PFSK-1 (cell line): ENCODE results near the gene NHERF2.

Experiments used
- FOXP2 ChIP-seq: optimal IDR thresholded peaks from 2 replicates; pipeline ENCODE3; 2011; ENCODE audit warnings: borderline replicate concordance, control low read depth, inconsistent platforms; ENCODE audit not compliant: insufficient read depth; ENCODE audit errors: extremely low read length, extremely low read depth
- POLR2AphosphoS5 ChIP-seq: IDR thresholded peaks from 2 replicates; pipeline ENCODE4 v1.6.1; 2012; ENCODE audit warnings: low read depth, mild to moderate bottlenecking, control low read depth, low read length, moderate library complexity
- SIN3A ChIP-seq: IDR thresholded peaks from 2 replicates; pipeline ENCODE4 v1.6.1; 2012; ENCODE audit warnings: mild to moderate bottlenecking, low read length, moderate library complexity, borderline replicate concordance; ENCODE audit not compliant: insufficient read depth
- TAF1 ChIP-seq: IDR thresholded peaks from 2 replicates; pipeline ENCODE4 v1.6.1; 2012; ENCODE audit warnings: low read length, control low read depth, borderline replicate concordance; ENCODE audit not compliant: insufficient read depth
- TF ChIP-seq, protein P1 (sequence below), 2 experiments: IDR thresholded peaks; 2 replicates each; pipeline versions ENCODE4 v1.6.1 to v1.8.0; 2011 to 2012; ENCODE audit warnings: low read depth in 2 of 2, low read length in 2 of 2, control low read depth in 1 of 2, inconsistent platforms in 1 of 2, mild to moderate bottlenecking in 1 of 2, moderate library complexity in 1 of 2; ENCODE audit not compliant: insufficient read depth in 1 of 2

The NHERF2 gene

DNA sequence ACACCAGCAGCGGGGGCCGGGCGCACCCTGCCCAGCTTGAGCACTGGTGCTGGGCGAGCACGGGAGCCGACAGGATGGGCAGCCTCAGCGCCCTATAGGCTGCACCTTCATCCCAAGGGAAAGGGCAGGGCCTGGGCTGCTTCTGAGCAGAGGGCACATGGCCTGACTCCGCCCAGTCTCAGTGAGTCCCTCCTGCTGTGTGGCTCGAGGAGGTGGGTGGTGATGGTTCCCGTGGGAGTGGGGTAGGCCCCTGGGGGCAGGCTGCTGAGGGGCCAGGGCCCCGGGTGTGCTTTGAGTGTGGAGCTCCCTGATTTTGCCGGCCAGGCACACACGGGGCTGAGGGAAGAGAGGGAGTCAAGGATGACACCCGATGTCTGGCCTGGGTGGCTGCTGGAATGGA lies 59.0 kb downstream of the NHERF2 start:
- TF ChIP-seq POLR2AphosphoS5 (no peak), SIN3A (no peak), TAF1 (no peak), FOXP2 (no peak)
- TF ChIP-seq, protein P1, sequence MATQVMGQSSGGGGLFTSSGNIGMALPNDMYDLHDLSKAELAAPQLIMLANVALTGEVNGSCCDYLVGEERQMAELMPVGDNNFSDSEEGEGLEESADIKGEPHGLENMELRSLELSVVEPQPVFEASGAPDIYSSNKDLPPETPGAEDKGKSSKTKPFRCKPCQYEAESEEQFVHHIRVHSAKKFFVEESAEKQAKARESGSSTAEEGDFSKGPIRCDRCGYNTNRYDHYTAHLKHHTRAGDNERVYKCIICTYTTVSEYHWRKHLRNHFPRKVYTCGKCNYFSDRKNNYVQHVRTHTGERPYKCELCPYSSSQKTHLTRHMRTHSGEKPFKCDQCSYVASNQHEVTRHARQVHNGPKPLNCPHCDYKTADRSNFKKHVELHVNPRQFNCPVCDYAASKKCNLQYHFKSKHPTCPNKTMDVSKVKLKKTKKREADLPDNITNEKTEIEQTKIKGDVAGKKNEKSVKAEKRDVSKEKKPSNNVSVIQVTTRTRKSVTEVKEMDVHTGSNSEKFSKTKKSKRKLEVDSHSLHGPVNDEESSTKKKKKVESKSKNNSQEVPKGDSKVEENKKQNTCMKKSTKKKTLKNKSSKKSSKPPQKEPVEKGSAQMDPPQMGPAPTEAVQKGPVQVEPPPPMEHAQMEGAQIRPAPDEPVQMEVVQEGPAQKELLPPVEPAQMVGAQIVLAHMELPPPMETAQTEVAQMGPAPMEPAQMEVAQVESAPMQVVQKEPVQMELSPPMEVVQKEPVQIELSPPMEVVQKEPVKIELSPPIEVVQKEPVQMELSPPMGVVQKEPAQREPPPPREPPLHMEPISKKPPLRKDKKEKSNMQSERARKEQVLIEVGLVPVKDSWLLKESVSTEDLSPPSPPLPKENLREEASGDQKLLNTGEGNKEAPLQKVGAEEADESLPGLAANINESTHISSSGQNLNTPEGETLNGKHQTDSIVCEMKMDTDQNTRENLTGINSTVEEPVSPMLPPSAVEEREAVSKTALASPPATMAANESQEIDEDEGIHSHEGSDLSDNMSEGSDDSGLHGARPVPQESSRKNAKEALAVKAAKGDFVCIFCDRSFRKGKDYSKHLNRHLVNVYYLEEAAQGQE (IDR thresholded peaks at IDR 0.05; ENCODE audit: insufficient read depth in 1 of 2, low read depth in 2 of 2, low read length in 2 of 2): no peak

DNA sequence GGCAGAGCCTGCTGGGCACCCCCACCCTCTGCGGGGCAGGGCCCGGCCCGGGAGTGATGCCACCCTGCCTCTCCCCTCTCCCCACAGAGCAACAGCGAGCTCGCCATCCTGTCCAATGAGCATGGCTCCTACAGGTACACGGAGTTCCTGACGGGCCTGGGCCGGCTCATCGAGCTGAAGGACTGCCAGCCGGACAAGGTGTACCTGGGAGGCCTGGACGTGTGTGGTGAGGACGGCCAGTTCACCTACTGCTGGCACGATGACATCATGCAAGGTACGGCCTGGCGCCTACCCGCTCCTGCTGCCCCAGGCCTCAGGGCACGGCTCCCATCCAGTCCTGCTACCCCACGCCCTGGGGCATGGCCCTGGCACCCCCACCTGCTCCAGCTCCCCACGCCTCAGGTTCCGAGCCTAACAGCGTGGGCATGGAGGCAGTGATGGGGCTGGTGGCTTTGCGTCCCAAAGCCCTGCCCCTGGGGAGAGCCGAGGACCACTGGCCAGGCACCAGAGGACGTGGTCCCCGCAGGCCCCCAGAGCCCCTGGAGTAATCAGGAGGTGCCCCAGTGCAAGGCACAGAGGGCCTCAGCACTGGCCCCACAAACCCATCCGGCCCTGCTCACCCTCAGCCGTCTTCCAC lies 59.5 kb downstream of the NHERF2 start:
- no peak for TF ChIP-seq SIN3A

DNA sequence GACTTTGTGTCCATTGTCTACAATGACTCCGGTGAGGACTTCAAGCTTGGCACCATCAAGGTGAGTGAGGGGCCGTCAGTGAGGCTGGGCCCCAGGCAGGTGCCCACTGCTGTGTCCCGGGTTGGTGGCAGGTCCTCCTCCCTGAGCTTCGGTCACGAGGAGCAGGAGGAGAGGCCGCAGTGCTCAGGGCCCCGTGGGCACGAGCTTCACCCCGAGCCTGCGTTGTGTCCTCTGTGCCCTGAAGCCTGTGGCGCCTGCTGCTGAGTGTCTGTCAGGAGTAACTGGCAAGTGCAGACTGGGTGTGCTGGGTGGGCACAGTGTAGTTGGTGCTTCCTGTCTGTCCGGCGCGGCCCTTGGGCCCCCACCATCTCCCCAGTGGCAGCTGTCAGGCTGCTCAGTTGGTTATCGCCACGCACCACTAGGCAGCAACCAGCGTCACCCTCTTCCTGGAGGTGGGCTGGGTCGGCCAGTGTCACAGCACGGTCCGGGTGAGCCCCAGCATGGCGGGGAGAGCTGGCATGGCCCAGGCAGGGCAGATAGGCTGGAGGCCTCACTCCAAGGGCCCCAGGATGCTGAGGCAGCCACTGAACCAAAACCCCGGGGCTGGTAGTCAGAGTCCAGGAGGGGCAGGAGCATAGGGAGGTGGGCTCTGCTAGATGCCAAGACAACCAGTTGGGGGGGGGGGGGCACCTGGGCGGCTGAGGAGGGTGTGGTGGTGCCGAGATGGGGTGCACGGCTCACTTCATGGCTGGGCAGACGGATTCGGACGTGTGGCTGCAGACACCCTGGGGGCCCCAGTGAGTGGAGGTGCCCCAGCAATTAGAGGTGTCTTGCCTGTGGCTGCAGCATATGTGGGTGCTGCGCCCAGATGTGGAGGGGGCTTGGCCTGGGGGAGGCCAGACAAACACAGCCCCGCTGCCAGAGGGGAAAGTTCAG lies 60.4 kb downstream of the NHERF2 start:
- TF ChIP-seq TAF1: no peak
- TF ChIP-seq POLR2AphosphoS5: no peak
- TF ChIP-seq FOXP2: no peak
- TF ChIP-seq, protein P1 (IDR thresholded peaks at IDR 0.05; ENCODE audit: insufficient read depth in 1 of 2, low read depth in 2 of 2, low read length in 2 of 2): no peak
- TF ChIP-seq SIN3A: no peak

DNA sequence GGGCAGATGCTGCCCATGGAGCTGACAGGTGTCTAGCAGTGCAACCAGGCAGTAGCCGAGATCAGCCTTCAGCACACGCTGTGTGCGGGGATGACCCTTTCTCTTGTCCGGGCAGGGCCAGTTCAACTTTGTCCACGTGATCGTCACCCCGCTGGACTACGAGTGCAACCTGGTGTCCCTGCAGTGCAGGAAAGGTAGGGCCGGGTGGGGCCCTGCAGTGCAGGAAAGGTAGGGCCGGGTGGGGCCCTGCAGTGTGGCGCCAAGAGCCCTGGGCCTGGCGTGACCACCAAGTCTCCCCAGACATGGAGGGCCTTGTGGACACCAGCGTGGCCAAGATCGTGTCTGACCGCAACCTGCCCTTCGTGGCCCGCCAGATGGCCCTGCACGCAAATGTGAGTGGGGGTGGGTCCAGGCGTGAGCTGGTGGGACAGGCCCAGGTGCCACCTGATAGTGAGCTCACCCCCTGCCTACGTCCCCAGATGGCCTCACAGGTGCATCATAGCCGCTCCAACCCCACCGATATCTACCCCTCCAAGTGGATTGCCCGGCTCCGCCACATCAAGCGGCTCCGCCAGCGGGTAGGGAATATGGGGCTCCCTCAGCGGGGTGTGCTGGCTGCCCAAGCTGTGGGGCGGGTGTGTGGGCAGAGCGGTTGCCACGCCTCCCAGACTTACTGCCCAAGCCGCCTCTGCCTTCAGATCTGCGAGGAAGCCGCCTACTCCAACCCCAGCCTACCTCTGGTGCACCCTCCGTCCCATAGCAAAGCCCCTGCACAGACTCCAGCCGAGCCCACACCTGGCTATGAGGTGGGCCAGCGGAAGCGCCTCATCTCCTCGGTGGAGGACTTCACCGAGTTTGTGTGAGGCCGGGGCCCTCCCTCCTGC lies 61.3 kb downstream of the NHERF2 start:
- TF ChIP-seq TAF1 (no peak), SIN3A (no peak), FOXP2 (no peak), POLR2AphosphoS5 (no peak)
- TF ChIP-seq, protein P1 (IDR thresholded peaks at IDR 0.05; ENCODE audit: insufficient read depth in 1 of 2, low read depth in 2 of 2, low read length in 2 of 2): no peak
